ENCODE results near the gene RAB11FIP4.

DNA sequence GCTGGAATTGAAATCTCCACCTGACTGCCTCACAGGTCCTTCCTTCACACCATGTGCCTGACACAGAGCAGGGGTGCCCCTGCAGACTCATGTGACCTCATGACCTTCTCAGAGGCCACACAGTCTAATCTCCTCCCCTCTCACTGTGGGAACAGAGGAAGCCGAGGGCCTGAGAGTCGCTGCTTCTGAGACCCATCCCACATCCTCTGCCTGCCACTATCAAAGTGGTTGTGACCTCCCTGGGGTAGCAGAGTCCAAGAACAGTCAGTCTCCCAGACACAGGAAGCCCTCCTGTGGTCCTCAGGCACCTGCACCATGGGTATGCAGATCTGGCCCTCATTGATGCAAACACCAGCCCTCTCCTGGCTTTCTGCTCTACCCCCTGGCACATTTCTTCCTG is 78.5 kb downstream of the RAB11FIP4 start:
- TF ChIP-seq POLR2A (IDR thresholded peaks at IDR 0.05; ENCODE audit: extremely low read depth, insufficient read length) (no peak), MYC (IDR thresholded peaks at IDR 0.05; ENCODE audit: low read depth, low read length) (no peak), CTCF (IDR thresholded peaks at IDR 0.05; ENCODE audit: low read depth, low read length) (no peak)

All from NB4 (cell line).